ENCODE results near the gene PRKG1.
A peak's percentile ranks its signal among the peaks of the same experiment; 100 is the strongest.

Gene PRKG1

GRCh38 chr10:51139176-51139575 is 64.9 kb downstream of the PRKG1 start:
- Histone ChIP-seq H3K18ac (ENCODE audit: low read length) (no peak overlapping the region), H2BK120ac (ENCODE audit: low read depth, low read length) (no peak overlapping the region), H3K56ac (ENCODE audit: low read length) (no peak overlapping the region), H2BK15ac (replicated peaks; ENCODE audit: low read depth) (no peak overlapping the region), H3K27ac (ENCODE audit: low read depth, low read length) (no peak overlapping the region), H3K27me3 (ENCODE audit: insufficient read depth, low read length, poor library complexity) (no peaks in the 10 kb centered on the region), H3K4me3 (ENCODE audit: low read length) (no peak overlapping the region), H2AK5ac (ENCODE audit: low read length) (no peak overlapping the region), H3K79me2 (ENCODE audit: control insufficient read depth, insufficient read depth, low read length) (no peaks in the 10 kb centered on the region), H2BK5ac (ENCODE audit: low read length) (no peak overlapping the region), H3K4me1 (ENCODE audit: control insufficient read depth, low read depth, low read length) (no peaks in the 10 kb centered on the region), H3K36me3 (ENCODE audit: control insufficient read depth, insufficient read depth, low read length) (no peaks in the 10 kb centered on the region), H3K4me2 (ENCODE audit: low read length) (no peak overlapping the region), H3K4ac (ENCODE audit: low read depth, low read length) (no peak overlapping the region), H4K8ac (ENCODE audit: low read depth, low read length) (no peak overlapping the region), H3K23ac (ENCODE audit: low read length) (no peak overlapping the region), H3K9ac (ENCODE audit: low read length) (no peak overlapping the region), H4K5ac (ENCODE audit: low read length) (no peak overlapping the region), H3K79me1 (ENCODE audit: low read length) (no peaks in the 10 kb centered on the region)
- no CpG with 5 or more reads among the region's 1 CpG for WGBS (ENCODE audit: extremely low coverage, insufficient coverage, low lambda C conversion rate)
- DNase-seq: no peak

DNA sequence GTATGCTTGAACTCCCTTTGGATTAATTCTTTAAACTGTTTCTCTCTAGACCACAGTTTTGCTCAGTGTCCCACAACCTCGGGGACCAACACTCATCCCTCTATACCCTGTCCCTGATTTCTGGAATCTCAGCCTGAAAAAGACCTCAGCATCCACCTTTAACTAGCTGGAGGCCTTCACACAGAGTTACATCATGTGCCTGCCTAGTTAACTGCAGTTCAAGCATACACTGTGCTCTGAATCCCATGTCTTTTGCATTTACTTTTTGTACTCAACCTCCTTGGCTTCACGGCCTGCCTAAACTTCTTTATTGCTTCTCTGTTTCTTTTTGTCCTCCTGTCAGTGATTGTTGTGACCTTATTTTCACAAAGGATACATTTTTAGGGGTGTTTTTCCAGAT is 66.7 kb downstream of the PRKG1 start:
- H3K18ac ChIP-seq (ENCODE audit: low read length): no peak overlapping the region
- no peak overlapping the region for H4K8ac ChIP-seq (ENCODE audit: low read depth, low read length)
- no peak overlapping the region for H2BK120ac ChIP-seq (ENCODE audit: low read depth, low read length)
- no peak overlapping the region for H2BK15ac ChIP-seq (replicated peaks; ENCODE audit: low read depth)
- no peaks in the 10 kb centered on the region for H3K36me3 ChIP-seq (ENCODE audit: control insufficient read depth, insufficient read depth, low read length)
- H3K4me1 ChIP-seq (ENCODE audit: control insufficient read depth, low read depth, low read length): no peaks in the 10 kb centered on the region
- H2BK5ac ChIP-seq (ENCODE audit: low read length): no peak overlapping the region
- no peak overlapping the region for H3K4me3 ChIP-seq (ENCODE audit: low read length)
- no peak overlapping the region for H3K9ac ChIP-seq (ENCODE audit: low read length)
- DNase-seq: peak; percentile 11
- no peak overlapping the region for H3K56ac ChIP-seq (ENCODE audit: low read length)
- H2AK5ac ChIP-seq (ENCODE audit: low read length): no peak overlapping the region
- no peaks in the 10 kb centered on the region for H3K27me3 ChIP-seq (ENCODE audit: insufficient read depth, low read length, poor library complexity)
- whole genome bisulfite sequencing (ENCODE audit: extremely low coverage, insufficient coverage, low lambda C conversion rate): no CpG with 5 or more reads among the region's 2 CpGs
- H3K79me1 ChIP-seq (ENCODE audit: low read length): no peaks in the 10 kb centered on the region
- no peak overlapping the region for H4K5ac ChIP-seq (ENCODE audit: low read length)
- no peak overlapping the region for H3K23ac ChIP-seq (ENCODE audit: low read length)
- no peak overlapping the region for H3K4ac ChIP-seq (ENCODE audit: low read depth, low read length)
- no peak overlapping the region for H3K4me2 ChIP-seq (ENCODE audit: low read length)
- H3K79me2 ChIP-seq (ENCODE audit: control insufficient read depth, insufficient read depth, low read length): no peaks in the 10 kb centered on the region
- no peak overlapping the region for H3K27ac ChIP-seq (ENCODE audit: low read depth, low read length)

- H2BK15ac ChIP-seq (replicated peaks; ENCODE audit: low read depth): no peak overlapping the region
- H3K56ac ChIP-seq (ENCODE audit: low read length): no peak overlapping the region
- WGBS (ENCODE audit: extremely low coverage, insufficient coverage, low lambda C conversion rate): no CpG with 5 or more reads among the region's 1 CpG
- no peak overlapping the region for H2AK5ac ChIP-seq (ENCODE audit: low read length)
- no peak overlapping the region for H2BK120ac ChIP-seq (ENCODE audit: low read depth, low read length)
- DNase-seq: no peak
- H3K27ac ChIP-seq (ENCODE audit: low read depth, low read length): no peak overlapping the region
- no peaks in the 10 kb centered on the region for H3K79me2 ChIP-seq (ENCODE audit: control insufficient read depth, insufficient read depth, low read length)
- no peak overlapping the region for H2BK5ac ChIP-seq (ENCODE audit: low read length)
- no peak overlapping the region for H3K9ac ChIP-seq (ENCODE audit: low read length)
- no peak overlapping the region for H3K18ac ChIP-seq (ENCODE audit: low read length)
- no peaks in the 10 kb centered on the region for H3K27me3 ChIP-seq (ENCODE audit: insufficient read depth, low read length, poor library complexity)
- H3K36me3 ChIP-seq (ENCODE audit: control insufficient read depth, insufficient read depth, low read length): no peaks in the 10 kb centered on the region
- H3K4me2 ChIP-seq (ENCODE audit: low read length): no peak overlapping the region
- no peak overlapping the region for H3K4me3 ChIP-seq (ENCODE audit: low read length)
- no peaks in the 10 kb centered on the region for H3K79me1 ChIP-seq (ENCODE audit: low read length)
- no peak overlapping the region for H4K5ac ChIP-seq (ENCODE audit: low read length)
- no peak overlapping the region for H4K8ac ChIP-seq (ENCODE audit: low read depth, low read length)
- H3K4me1 ChIP-seq (ENCODE audit: control insufficient read depth, low read depth, low read length): no peaks in the 10 kb centered on the region
- H3K4ac ChIP-seq (ENCODE audit: low read depth, low read length): no peak overlapping the region
- no peak overlapping the region for H3K23ac ChIP-seq (ENCODE audit: low read length)
Measured at GRCh38 chr10:51144161-51144781, 70.0 kb downstream of the PRKG1 start.

GRCh38 chr10:51145375-51145774 is 71.1 kb downstream of the PRKG1 start:
- H3K4me1 ChIP-seq (ENCODE audit: control insufficient read depth, low read depth, low read length): no peaks in the 10 kb centered on the region
- H3K23ac ChIP-seq (ENCODE audit: low read length): no peak overlapping the region
- H3K36me3 ChIP-seq (ENCODE audit: control insufficient read depth, insufficient read depth, low read length): no peaks in the 10 kb centered on the region
- no peak overlapping the region for H3K56ac ChIP-seq (ENCODE audit: low read length)
- no peak overlapping the region for H2BK5ac ChIP-seq (ENCODE audit: low read length)
- H3K4me3 ChIP-seq (ENCODE audit: low read length): no peak overlapping the region
- H3K9ac ChIP-seq (ENCODE audit: low read length): no peak overlapping the region
- H4K8ac ChIP-seq (ENCODE audit: low read depth, low read length): no peak overlapping the region
- no peak overlapping the region for H3K27ac ChIP-seq (ENCODE audit: low read depth, low read length)
- no peaks in the 10 kb centered on the region for H3K27me3 ChIP-seq (ENCODE audit: insufficient read depth, low read length, poor library complexity)
- H2BK15ac ChIP-seq (replicated peaks; ENCODE audit: low read depth): no peak overlapping the region
- H2BK120ac ChIP-seq (ENCODE audit: low read depth, low read length): no peak overlapping the region
- WGBS (ENCODE audit: extremely low coverage, insufficient coverage, low lambda C conversion rate): no CpG with 5 or more reads among the region's 7 CpGs
- H4K5ac ChIP-seq (ENCODE audit: low read length): no peak overlapping the region
- H3K18ac ChIP-seq (ENCODE audit: low read length): no peak overlapping the region
- H3K79me1 ChIP-seq (ENCODE audit: low read length): no peaks in the 10 kb centered on the region
- H3K79me2 ChIP-seq (ENCODE audit: control insufficient read depth, insufficient read depth, low read length): no peaks in the 10 kb centered on the region
- H3K4me2 ChIP-seq (ENCODE audit: low read length): no peak overlapping the region
- no peak overlapping the region for H3K4ac ChIP-seq (ENCODE audit: low read depth, low read length)
- DNase-seq: no peak
- H2AK5ac ChIP-seq (ENCODE audit: low read length): no peak overlapping the region

- DNase-seq: no peak
- no peak overlapping the region for H2AK5ac ChIP-seq (ENCODE audit: low read length)
- no peaks in the 10 kb centered on the region for H3K4me1 ChIP-seq (ENCODE audit: control insufficient read depth, low read depth, low read length)
- H3K18ac ChIP-seq (ENCODE audit: low read length): no peak overlapping the region
- H3K4ac ChIP-seq (ENCODE audit: low read depth, low read length): no peak overlapping the region
- no peak overlapping the region for H4K5ac ChIP-seq (ENCODE audit: low read length)
- no peak overlapping the region for H3K4me2 ChIP-seq (ENCODE audit: low read length)
- no peaks in the 10 kb centered on the region for H3K27me3 ChIP-seq (ENCODE audit: insufficient read depth, low read length, poor library complexity)
- no peak overlapping the region for H2BK5ac ChIP-seq (ENCODE audit: low read length)
- H4K8ac ChIP-seq (ENCODE audit: low read depth, low read length): no peak overlapping the region
- H3K27ac ChIP-seq (ENCODE audit: low read depth, low read length): no peak overlapping the region
- H3K9ac ChIP-seq (ENCODE audit: low read length): no peak overlapping the region
- no peak overlapping the region for H3K23ac ChIP-seq (ENCODE audit: low read length)
- no peak overlapping the region for H3K56ac ChIP-seq (ENCODE audit: low read length)
- no CpG with 5 or more reads among the region's 2 CpGs for WGBS (ENCODE audit: extremely low coverage, insufficient coverage, low lambda C conversion rate)
- H2BK120ac ChIP-seq (ENCODE audit: low read depth, low read length): no peak overlapping the region
- H3K4me3 ChIP-seq (ENCODE audit: low read length): no peak overlapping the region
- H3K79me1 ChIP-seq (ENCODE audit: low read length): no peaks in the 10 kb centered on the region
- no peak overlapping the region for H2BK15ac ChIP-seq (replicated peaks; ENCODE audit: low read depth)
- H3K79me2 ChIP-seq (ENCODE audit: control insufficient read depth, insufficient read depth, low read length): no peaks in the 10 kb centered on the region
- no peaks in the 10 kb centered on the region for H3K36me3 ChIP-seq (ENCODE audit: control insufficient read depth, insufficient read depth, low read length)
Measured at GRCh38 chr10:51147644-51148399, 73.5 kb downstream of the PRKG1 start.
